ENCODE data around the gene STXBP6.

- TF ChIP-seq CTCF (IDR thresholded peaks at IDR 0.05) = no peak
- no peak for TF ChIP-seq POLR2A (IDR thresholded peaks at IDR 0.05)
These were observed 240.8 kb downstream of the STXBP6 start for GRCh38 chr14:24809135-24809534.
